ENCODE data around the gene PM20D1.

- no peak for TF ChIP-seq GATA2 (IDR thresholded peaks at IDR 0.05; ENCODE audit: low read depth, low read length)
- no peak for TF ChIP-seq GATA3 (IDR thresholded peaks at IDR 0.05; ENCODE audit: low read depth, low read length)
Observed at GRCh38 chr1:205851993-205852392, 2.1 kb upstream of the PM20D1 start.

Measured in SH-SY5Y (cell line).